ENCODE data around the gene UBE2G2.

The UBE2G2 gene

DNA sequence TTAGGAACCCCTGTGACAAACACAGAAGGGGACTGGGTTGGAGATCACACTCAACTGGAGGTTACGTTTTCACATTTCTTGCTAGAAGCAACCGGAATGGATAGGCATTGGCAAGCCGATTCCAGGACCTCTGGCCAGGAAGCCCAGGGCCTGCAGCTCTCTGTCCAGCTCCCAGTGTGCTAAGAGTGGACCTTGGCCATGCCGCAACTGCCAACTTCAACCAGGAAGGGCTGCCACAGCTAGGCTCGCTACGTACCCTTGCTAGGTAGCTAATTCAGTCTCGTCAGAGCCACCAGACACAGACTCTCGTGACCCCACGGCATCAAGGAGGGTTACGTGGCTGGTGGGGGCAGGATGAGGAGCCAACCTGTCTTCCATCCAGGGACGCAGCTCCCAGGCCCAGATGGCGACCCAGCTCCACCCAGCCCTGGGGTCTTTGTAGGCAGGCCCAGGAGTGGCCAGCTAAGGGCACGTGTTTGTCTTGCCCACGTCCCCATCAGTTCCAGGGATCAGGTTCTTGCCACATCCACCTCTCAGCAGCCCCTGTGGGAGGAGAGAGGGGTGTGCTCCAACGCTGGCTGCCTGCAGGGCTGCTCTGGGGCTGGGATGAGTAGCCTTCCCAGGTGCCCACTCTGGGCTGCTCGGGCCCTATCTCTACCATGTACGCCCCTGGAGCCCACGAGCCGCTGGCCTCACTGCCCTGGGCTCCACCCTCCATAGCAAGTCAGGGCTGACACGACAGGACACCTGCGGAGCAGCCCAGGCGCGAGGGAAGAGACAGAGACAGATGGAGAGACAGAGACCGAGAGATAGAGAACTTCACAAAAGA, 39.2 kb downstream of the UBE2G2 start:
- DNase-seq: no peak

DNA sequence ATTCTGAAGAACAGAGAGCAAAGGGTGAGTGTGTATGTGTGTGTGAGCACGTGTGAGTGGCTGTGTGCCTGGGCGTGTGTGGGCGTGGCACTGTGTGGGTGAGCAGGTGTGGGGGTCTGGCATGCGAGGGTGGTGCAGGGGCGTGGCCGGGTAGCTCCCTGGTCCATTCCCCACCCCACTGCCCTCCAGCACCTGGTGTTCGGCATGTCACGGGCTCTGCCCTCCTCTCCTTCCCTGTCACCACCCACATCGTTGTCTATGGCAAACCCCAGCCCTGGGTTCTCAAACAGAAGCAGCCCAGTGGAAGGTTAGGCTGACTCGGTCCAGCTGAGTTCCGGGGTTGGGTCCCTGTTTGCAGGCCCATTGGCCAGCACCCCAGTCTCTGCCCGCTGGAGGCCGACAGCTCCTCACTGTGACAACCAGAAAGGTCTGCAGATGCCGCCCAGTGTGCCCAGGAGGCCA, 39.8 kb downstream of the UBE2G2 start:
- DNase-seq: no peak

GRCh38 chr21:44761011-44761729, 40.5 kb downstream of the UBE2G2 start:
- no peak for DNase-seq

DNA sequence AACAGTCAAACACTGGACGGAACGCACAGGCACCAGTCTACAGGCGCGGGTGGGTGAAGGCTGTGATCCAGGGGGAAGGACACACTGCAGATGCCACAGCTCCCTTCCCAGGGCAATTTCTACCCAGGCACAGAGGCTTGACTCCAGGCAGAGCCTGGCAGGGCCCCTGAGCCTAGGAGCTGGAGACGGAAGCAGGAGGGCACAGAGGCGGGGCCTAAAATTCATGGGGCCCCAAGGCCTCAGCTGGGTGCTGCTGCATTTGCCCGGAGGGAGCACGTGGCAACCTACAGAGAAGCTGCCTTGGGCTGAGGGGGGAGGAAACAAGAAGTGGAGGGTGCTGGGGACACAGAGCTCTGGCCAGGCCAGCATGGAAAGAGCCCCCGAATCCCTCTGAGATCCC, 41.2 kb downstream of the UBE2G2 start:
- no peak for DNase-seq

DNA sequence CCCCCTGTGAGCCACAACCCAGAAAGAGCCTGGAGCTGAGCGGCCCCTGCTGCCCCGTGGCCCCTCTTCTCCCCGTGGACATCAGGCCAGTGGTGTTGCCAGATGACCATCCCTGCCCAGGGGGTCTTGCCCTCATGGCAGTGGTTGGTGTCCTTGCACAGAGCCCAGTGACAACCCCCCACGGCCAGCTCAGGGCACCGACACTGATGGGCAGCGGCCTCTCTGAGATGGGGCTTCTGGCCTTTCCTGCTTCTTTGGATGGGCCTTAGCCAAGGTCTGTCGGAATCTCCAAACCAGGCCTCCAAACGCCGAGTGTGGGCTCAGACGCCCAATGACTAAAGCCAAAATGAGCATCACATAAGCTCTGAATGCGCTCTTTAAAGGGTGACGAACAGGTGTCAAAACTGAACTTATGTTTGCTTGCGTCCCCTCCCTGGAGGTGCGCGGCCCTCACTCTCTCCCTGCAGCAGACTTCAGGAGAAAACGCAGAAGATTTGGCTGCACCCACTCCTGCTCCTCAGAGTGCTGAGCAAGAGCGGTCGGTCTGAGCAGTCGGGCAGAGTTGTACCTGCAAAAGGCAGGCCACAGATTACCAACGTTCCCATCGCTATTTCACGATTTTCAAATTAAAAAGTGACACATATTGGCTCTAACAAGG, 41.9 kb downstream of the UBE2G2 start:
- DNase-seq: no peak

DNA sequence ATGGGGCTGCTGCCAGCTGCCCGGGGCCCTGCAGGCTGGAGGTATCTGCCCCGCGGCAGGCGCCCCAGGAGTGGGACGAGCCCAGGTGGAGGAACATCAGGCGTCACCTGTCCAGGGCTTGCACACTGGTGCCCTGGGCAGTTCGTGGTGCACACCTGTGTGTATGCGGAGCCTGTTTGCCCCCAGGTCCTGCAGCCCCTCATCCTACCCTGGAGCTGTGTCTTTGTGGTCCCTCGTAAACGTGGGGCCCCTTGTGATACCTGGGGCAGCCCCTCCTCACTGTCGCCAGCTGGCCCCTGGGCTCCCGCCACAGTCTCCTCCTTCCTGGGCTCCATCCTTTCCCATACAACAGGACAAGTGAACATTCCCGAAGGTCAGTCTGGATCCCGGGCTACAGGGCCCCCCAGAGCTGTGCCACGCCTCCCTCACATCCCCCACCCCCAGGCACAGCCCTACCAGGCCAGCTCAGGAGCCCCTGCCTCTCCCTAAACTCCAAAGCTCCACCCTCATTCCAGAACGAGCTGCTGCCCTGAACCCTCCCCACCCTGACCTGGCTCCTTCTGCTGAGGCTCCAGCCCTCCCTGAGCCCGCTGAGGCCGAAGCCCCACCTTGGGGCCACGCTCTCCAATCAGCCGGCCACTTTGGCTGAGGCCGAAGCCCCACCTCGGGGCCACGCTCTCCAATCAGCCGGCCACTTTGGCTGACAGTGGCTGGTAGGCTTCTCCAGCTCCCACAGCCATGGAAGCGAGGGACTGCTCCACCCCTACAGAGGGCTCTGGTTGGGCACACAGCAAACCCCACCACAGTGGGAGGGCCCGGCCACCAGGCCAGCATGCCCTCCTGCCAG, 42.6 kb downstream of the UBE2G2 start:
- no peak for DNase-seq

GRCh38 chr21:44758141-44758561, 43.5 kb downstream of the UBE2G2 start:
- DNase-seq: no peak

DNA sequence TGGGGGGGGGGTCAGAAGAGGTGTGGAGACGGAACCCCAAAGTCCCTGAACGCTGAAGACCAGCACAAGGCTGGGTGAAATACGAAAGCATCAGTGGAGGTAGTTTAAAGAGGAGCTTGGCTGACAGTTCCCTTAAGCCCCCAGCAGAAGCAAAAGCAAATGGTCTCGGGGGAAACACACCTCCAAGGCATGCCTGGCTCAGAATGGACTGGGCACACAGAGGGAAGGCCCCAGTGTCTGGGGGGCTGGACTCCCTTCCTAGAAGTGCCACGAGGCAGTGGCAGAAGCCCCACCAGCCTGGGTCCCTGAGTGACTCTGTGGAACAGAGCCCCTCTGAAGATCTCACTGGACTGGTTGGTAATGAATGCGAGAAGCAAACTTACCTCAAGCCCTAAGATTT, 43.9 kb downstream of the UBE2G2 start:
- DNase-seq: no peak

DNA sequence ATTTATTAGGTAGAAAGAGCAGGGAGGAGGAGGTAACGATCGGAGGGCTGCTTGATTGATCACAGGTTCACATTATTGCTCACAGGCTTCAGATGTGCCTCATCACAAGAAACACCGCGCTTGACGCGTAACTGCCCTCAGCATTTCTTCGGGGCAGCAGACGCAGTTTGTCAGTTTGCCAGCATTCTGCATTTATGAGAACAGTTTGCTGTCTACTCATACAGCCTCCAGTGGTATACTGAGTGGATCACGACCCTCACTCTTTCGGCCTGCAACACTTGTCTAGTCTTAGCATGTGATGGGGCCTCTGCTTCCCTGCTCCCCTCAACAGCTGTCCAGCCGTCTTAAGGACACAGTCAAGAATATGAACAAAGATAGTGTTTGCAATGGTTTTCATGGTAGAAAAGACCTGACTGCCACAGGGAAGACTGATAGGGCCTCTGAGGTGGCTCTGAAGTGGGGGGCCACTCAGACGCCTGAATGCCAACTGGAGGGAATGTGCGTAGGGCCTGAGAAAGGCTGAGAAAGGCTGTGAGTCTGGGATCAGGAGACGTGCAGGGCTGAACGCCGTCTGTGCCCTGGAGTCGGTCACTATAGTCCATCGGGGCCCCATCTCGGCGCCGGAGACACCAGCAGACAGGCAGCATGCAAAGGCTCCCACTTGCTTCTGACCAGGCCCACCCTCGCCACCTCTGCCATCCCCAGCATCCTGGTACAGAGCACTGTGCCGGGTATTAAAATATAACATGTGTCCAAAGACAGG, 45.0 kb downstream of the UBE2G2 start:
- no peak for DNase-seq

- DNase-seq: peak in 1 of 2 donors; percentile 7
These were observed 46.4 kb downstream of the UBE2G2 start for GRCh38 chr21:44755227-44755626.

- no peak for DNase-seq
These were observed 48.3 kb downstream of the UBE2G2 start for GRCh38 chr21:44753357-44753756.

GRCh38 chr21:44752671-44753235, 48.9 kb downstream of the UBE2G2 start:
- DNase-seq: no peak

DNA sequence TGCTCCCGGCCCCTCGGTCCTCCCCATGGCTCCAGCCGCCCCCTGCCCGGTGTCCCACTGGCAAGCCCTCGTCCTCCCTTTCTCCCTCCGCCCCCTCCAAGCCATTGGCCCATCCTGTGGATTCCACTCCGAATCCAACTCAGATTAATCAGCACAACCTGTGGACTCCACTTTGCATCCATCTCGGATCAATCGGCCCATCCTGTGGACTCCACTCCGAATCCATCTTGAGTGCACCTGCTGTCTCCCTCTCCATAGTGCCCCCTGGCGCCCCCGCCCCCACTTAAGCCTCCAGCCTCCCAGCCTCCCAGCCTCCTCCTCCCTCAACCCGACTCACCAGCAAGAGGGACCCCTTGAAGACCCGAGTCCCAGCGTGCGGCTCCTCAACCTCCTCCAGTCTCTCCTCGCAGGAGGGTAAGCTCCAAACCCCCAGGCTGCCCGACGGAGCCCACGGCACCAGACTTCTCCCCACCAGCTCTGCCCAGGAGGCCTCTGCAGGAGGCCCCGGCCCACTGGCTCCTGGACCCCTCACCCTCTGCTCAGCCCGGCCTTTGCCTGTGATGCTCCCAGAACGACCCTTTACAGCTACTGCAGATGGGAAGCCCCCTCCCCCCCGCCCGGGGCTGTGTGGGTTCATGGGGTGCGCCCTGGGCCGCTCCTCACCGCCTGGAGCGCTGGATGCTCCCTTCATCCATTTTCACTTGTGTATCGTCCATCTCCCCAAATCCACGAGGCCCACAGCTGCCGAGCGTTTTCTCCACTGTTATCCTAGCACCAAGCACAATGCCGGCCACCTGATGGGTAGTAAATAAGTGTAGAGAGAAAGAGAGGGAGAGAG, 49.6 kb downstream of the UBE2G2 start:
- DNase-seq: no peak

GRCh38 chr21:44751186-44751798, 50.3 kb downstream of the UBE2G2 start:
- DNase-seq: no peak

DNA sequence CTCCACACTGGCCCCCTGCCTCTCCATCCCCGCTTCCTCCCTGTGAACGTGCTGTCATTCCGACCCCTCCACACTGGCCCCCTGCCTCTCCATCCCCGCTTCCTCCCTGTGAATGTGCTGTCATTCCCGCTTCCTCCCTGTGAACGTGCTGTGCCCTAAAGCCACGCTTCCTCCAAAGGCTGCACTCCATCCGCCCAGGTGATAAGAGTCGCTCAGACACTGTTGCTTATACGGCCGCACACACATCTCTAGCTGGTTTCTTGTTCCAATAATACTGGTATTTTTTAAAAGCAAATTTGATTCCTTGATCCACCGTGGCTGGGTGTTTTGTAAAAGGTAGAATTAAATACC, 51.0 kb downstream of the UBE2G2 start:
- DNase-seq: no peak

GRCh38 chr21:44749759-44750674, 51.6 kb downstream of the UBE2G2 start:
- no peak for DNase-seq

DNA sequence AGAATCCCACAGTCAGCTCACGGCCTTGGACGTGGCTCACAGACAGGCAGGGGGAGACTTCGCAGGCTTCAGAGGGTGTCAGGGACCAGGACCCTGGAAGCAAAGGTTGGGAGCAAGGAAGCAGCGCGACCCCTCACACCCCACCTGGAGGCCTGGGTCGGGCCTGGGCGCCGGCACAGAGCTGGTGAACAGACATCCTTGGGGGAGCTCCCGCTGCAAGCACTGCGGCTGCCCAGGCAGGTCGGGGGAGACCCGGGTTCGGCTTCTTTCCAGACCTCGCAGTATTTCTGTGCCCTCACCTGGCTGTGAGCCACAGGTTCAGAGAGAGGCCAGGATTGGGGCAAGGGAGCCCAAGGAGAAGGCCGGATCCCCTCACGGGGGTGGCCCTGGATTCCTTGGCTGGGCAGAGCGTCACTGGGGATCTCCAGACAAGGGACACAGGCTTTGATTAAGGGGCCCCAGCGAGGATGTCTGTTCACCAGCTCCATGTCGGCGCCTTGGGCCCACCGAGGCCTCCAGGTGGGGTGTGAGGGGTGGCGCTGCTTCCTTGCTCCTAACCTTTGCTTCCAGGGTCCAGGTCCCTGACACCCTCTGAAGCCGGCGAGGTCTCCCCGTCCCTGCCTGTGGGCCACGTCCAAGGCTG, 52.4 kb downstream of the UBE2G2 start:
- DNase-seq: no peak

DNA sequence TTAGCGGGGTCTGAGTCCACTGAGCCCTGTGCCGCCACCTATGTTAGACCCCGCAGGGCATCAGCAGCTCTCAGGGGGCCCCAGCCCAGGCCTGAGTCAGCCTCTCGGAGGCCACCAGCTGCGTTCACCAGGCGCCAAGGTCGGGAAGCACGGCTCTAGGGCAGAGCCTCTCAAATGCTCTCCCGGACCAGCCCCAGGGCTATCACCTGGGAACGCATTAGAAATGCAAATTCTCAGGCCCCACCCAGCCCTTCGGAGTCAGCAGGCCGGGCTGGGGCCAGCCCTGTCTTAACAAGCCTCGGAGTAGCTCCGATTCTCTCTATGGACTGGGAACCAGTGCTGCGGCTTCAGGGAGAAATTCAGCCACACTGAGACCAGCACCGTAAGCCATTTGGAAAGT, 53.0 kb downstream of the UBE2G2 start:
- DNase-seq: no peak
